ENCODE measurements around the gene NLRX1. TPM values are rescaled to one million over a fixed set of nuclear protein-coding genes. Genes with fewer than 3 reads are reported as not detected.

The NLRX1 gene
- total and polyA plus RNA-seq, 4 donors, result 4.2 to 12.0 (median 10.4) TPM

- WGBS, result 64% methylated on average over 6 of the region's 6 CpGs
- no peak for DNase-seq (ENCODE audit: low spot score)
- no peak overlapping the region for H3K9ac ChIP-seq (ENCODE audit: low read depth in 1 of 2, low read length in 2 of 2)
- H3K4me3 ChIP-seq (ENCODE audit: low read depth in 1 of 3, low read length in 3 of 3), result no peak overlapping the region
- no peaks in the 10 kb centered on the region for H3K9me3 ChIP-seq (ENCODE audit: control insufficient read depth in 4 of 4, low read length in 3 of 4)
- H3K27ac ChIP-seq (ENCODE audit: low read depth in 1 of 2, low read length in 2 of 2), result no peak overlapping the region
- H3K36me3 ChIP-seq (ENCODE audit: control insufficient read depth in 4 of 4, insufficient read depth in 3 of 4, low read depth in 1 of 4, low read length in 3 of 4), result no peaks in the 10 kb centered on the region
- H3K27me3 ChIP-seq (ENCODE audit: control insufficient read depth in 4 of 4, insufficient read depth in 4 of 4, low read length in 3 of 4), result no peaks in the 10 kb centered on the region
- H3K4me1 ChIP-seq (ENCODE audit: control insufficient read depth in 4 of 4, insufficient read depth in 4 of 4, low read length in 3 of 4), result peaks cover 3 to 8% (median 5%) of the 10 kb centered on the region in 4 donors
- TF ChIP-seq RAD21 (IDR thresholded peaks at IDR 0.05) (no peak), RXRA (IDR thresholded peaks at IDR 0.05) (no peak), GABPA (IDR thresholded peaks at IDR 0.05 in 1 of 2, conservative IDR thresholded peaks at IDR 0.05 in 1 of 2) (no peak), HNF4A (conservative IDR thresholded peaks at IDR 0.05) (no peak), YY1 (IDR thresholded peaks at IDR 0.05) (no peak), TAF1 (conservative IDR thresholded peaks at IDR 0.05) (no peak), CTCF (IDR thresholded peaks at IDR 0.05; ENCODE audit: low read depth, low read length, missing input control) (no peak), FOXA2 (IDR thresholded peaks at IDR 0.05) (no peak), HNF4G (IDR thresholded peaks at IDR 0.05) (no peak), JUND (IDR thresholded peaks at IDR 0.05) (no peak), EGR1 (IDR thresholded peaks at IDR 0.05; ENCODE audit: low read depth in 2 of 2) (no peak), MAX (IDR thresholded peaks at IDR 0.05) (no peak)
These were observed 592 bp upstream of the NLRX1 start for GRCh38 chr11:119167933-119168332.

- Histone ChIP-seq H3K36me3 (ENCODE audit: control insufficient read depth in 4 of 4, insufficient read depth in 3 of 4, low read depth in 1 of 4, low read length in 3 of 4) (peaks cover 0 to 7% (median 3%) of the 10 kb centered on the region in 4 donors), H3K27me3 (ENCODE audit: control insufficient read depth in 4 of 4, insufficient read depth in 4 of 4, low read length in 3 of 4) (no peaks in the 10 kb centered on the region), H3K4me3 (ENCODE audit: low read depth in 1 of 3, low read length in 3 of 3) (peak overlapping the region; percentile 78 to 86 (median 83)), H3K9me3 (ENCODE audit: control insufficient read depth in 4 of 4, low read length in 3 of 4) (no peaks in the 10 kb centered on the region), H3K27ac (ENCODE audit: low read depth in 1 of 2, low read length in 2 of 2) (peak overlapping the region; percentile 86 to 90), H3K4me1 (ENCODE audit: control insufficient read depth in 4 of 4, insufficient read depth in 4 of 4, low read length in 3 of 4) (peaks cover 3 to 8% (median 5%) of the 10 kb centered on the region in 4 donors), H3K9ac (ENCODE audit: low read depth in 1 of 2, low read length in 2 of 2) (peak overlapping the region; percentile 67 to 76)
- DNase-seq (ENCODE audit: low spot score), result peak; percentile 44
- WGBS, result 15% methylated on average over 15 of the region's 15 CpGs
- TF ChIP-seq EGR1 (IDR thresholded peaks at IDR 0.05; ENCODE audit: low read depth in 2 of 2) (no peak), FOXA2 (IDR thresholded peaks at IDR 0.05) (no peak), CTCF (IDR thresholded peaks at IDR 0.05; ENCODE audit: low read depth, low read length, missing input control) (no peak), RAD21 (IDR thresholded peaks at IDR 0.05) (no peak), NR2F2 (IDR thresholded peaks at IDR 0.05) (no peak), REST (IDR thresholded peaks at IDR 0.05) (no peak), RXRA (IDR thresholded peaks at IDR 0.05) (no peak), ZBTB33 (IDR thresholded peaks at IDR 0.05) (no peak), SP1 (IDR thresholded peaks at IDR 0.05) (no peak)
These were observed 776 bp downstream of the NLRX1 start for GRCh38 chr11:119169282-119169719.

All from liver (tissue), 9 donors.